ENCODE data around the gene TGFB3.
A peak's percentile ranks its signal among the peaks of the same experiment; 100 is the strongest.
"Not testable (repeated sequence)": the region's sequence is repeated elsewhere in the genome, so short reads cannot be mapped to it uniquely, and the experiment has no call there.

The TGFB3 gene

DNA sequence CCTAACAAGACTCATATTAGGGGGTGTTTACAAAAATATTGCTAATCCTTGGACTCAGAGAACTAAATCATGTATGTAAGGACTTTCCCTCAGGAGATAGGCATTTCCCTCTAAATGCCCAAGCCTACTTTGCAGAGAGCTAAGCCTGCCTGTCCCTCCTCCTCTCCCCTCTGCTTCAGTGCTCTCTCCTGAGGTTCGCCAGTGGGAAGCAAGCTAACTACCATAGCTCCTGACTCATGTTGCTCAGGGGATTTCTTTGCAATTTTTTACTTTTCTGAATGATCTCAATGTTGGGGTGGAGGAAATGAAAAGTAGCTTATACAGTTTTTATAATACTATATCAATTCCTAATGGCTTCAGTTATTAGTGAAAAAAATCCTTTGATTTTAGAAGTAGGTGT lies 33.4 kb upstream of the TGFB3 start:
- DNase-seq (ENCODE audit: low read depth) = peak; percentile 28
- H3K4me3 ChIP-seq (ENCODE audit: control insufficient read depth, low read depth, low read length) = no peak overlapping the region
- TF ChIP-seq, protein P1, sequence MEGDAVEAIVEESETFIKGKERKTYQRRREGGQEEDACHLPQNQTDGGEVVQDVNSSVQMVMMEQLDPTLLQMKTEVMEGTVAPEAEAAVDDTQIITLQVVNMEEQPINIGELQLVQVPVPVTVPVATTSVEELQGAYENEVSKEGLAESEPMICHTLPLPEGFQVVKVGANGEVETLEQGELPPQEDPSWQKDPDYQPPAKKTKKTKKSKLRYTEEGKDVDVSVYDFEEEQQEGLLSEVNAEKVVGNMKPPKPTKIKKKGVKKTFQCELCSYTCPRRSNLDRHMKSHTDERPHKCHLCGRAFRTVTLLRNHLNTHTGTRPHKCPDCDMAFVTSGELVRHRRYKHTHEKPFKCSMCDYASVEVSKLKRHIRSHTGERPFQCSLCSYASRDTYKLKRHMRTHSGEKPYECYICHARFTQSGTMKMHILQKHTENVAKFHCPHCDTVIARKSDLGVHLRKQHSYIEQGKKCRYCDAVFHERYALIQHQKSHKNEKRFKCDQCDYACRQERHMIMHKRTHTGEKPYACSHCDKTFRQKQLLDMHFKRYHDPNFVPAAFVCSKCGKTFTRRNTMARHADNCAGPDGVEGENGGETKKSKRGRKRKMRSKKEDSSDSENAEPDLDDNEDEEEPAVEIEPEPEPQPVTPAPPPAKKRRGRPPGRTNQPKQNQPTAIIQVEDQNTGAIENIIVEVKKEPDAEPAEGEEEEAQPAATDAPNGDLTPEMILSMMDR (conservative IDR thresholded peaks at IDR 0.05; ENCODE audit: control insufficient read depth, insufficient read depth, low read depth, low read length) = no peak

DNA sequence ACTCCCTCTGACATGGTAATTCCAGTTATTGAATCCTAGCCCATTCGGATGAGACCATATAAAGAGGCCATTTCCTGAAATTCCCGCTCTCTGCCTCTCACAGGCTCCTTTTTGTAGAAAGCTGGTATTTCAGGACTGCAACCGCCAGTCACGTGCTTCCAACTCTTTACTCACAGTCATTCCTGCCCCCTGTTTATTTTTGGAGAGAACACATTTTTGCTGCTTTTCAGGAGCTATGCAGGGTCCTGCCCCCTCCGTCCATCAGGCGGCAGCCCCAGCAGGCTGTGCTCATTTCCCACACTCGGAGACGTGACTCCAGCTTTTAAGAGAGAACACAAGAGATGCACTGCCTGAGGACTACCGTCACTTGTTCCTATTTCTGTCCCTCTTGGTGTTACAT lies 30.6 kb upstream of the TGFB3 start:
- TF ChIP-seq, protein P1 (conservative IDR thresholded peaks at IDR 0.05; ENCODE audit: control insufficient read depth, insufficient read depth, low read depth, low read length) = no peak
- no peak overlapping the region for H3K4me3 ChIP-seq (ENCODE audit: control insufficient read depth, low read depth, low read length)
- no peak for DNase-seq (ENCODE audit: low read depth)

DNA sequence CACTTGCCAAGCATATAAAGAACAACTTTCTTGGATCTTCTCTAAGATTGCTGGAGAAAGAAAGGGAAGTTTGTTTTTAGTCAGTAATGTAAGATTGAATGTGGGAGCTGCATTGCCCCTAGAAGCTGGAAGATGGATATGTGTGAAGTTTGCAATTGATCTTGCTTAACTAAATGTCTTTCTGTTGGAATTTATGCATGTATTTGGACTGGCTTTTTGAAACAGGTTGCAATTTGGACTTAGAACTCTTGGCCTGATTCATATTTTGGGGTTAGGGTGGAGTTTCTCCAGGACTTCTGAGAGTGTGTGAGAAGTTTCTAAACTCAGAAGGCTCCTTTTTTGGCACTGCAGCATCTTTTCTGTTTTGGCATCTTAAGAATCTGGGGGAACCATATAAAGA lies 30.1 kb upstream of the TGFB3 start:
- no peak overlapping the region for H3K4me3 ChIP-seq (ENCODE audit: control insufficient read depth, low read depth, low read length)
- TF ChIP-seq, protein P1 (conservative IDR thresholded peaks at IDR 0.05; ENCODE audit: control insufficient read depth, insufficient read depth, low read depth, low read length) = no peak

DNA sequence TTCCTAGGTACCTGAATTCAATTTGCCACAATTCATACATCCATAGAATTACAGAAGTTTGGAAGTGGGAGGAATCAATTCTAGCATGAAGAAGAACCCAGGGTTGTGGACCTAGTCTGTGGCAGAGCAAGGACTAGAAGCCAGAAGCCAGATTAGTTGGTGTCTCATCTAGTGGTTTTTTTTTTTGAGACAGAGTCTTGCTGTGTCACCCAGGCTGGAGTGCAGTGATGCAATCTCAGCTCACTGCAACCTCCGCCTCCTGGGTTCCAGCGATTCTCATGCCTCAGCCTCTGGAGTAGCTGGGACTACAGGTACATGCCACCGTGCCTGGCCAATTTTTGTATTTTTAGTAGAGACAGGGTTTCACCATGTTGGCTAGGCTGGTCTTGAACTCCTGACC lies 27.8 kb upstream of the TGFB3 start:
- not testable (repeated sequence) for H3K4me3 ChIP-seq (ENCODE audit: control insufficient read depth, low read depth, low read length); DNase-seq (ENCODE audit: low read depth)

More for the DNA sequence above, 30.1 kb upstream of the TGFB3 start:
- DNase-seq (ENCODE audit: low read depth) = no peak

DNA sequence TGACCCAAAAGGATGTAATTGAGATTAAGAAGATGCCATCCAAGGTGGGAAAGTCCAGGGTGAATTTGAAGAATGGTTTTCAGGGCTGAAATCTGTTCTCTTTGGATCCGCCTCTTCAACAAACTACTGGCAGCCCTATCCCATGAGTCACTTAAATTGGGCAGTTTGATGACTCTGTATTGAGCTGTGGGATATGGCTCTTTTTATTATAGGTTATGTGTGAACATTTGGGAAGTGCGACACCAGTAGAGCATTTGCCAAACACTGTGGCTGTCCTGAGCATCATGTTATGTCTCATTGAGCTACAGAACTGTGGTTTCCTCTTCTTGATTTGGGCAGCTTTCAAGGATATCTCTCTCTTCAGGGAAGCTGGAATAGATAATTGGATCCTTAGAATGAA lies 26.1 kb upstream of the TGFB3 start:
- TF ChIP-seq, protein P1 (conservative IDR thresholded peaks at IDR 0.05; ENCODE audit: control insufficient read depth, insufficient read depth, low read depth, low read length) = no peak
- H3K4me3 ChIP-seq (ENCODE audit: control insufficient read depth, low read depth, low read length) = no peak overlapping the region
- peak; percentile 53 for DNase-seq (ENCODE audit: low read depth)

DNA sequence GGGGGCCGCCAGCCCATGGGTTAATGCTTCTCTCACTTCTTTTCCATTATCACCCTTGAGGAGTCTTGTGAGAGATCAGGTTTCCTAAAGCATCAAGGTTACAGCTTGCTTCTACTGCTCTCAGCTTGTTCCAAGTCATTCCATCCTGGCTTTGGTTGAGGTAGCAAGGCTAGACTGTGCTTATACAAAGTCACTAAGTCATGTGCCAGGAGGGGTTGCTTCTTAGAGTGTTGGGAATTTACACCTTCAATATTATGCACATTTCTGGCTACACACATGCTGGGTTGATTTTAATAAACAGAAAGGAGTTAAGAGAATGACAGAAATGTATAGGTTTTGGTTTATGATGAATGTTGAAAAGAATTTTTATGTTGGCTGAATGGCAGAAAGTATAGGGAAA lies 25.6 kb upstream of the TGFB3 start:
- TF ChIP-seq, protein P1 (conservative IDR thresholded peaks at IDR 0.05; ENCODE audit: control insufficient read depth, insufficient read depth, low read depth, low read length) = no peak
- no peak overlapping the region for H3K4me3 ChIP-seq (ENCODE audit: control insufficient read depth, low read depth, low read length)
- DNase-seq (ENCODE audit: low read depth) = no peak

DNA sequence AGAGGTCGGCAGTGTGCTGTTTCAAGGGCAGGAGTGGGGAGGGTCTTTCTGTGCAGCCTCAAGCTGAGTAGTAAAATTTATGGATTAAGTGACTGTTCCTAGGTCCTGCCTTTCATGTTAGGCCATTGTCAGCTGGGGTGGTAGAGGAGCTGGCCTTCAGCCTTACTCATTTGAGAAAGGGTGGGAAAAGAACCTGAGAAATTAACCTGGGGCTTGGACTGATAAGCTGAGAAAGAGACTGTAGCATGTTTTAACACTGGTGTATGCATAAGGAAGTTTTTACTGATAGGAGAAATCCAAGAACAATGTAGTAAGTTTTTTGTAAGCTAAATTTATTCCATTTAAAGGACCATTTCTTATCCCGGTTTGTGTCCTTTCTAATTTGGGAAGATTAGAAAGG lies 24.5 kb upstream of the TGFB3 start:
- TF ChIP-seq, protein P1 (conservative IDR thresholded peaks at IDR 0.05; ENCODE audit: control insufficient read depth, insufficient read depth, low read depth, low read length) = no peak
- no peak overlapping the region for H3K4me3 ChIP-seq (ENCODE audit: control insufficient read depth, low read depth, low read length)
- no peak for DNase-seq (ENCODE audit: low read depth)

Data from fibroblast of mammary gland (primary cell).